Measurements from ENCODE around the gene CD200R1.

CD200R1 gene

GRCh38 chr3:112976953-112977352 lies 2.0 kb upstream of the CD200R1 start:
- no peak overlapping the region for H3K4me3 ChIP-seq (replicated peaks in 1 of 2; ENCODE audit: low read depth in 2 of 2, low read length in 2 of 2)
- DNase-seq (ENCODE audit: low read depth in 2 of 2): no peak
- no peak for TF ChIP-seq CTCF (IDR thresholded peaks at IDR 0.05; ENCODE audit: low read depth, low read length)

DNA sequence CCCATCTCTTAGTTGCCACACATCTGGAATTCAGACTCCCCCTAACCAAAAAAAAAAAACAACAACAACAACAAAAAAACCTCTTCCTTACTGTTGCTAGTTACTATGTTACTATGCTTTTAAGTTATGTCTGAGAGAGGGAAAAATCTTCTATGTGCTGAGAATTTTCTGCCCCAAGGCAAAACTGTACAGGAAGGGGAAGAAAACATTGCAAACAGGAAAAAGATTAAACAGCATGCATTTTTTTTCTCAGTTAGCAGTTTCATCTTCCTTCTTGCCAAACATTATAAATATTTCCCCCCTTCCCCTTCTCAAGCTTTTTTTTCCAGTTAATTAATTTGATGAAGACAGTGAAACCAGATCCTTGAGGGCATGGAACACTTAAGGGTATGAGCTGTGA lies 1.1 kb upstream of the CD200R1 start:
- H3K4me3 ChIP-seq (replicated peaks in 1 of 2; ENCODE audit: low read depth in 2 of 2, low read length in 2 of 2): no peak overlapping the region
- no peak for DNase-seq (ENCODE audit: low read depth in 2 of 2)
- TF ChIP-seq CTCF (IDR thresholded peaks at IDR 0.05; ENCODE audit: low read depth, low read length): no peak

DNA sequence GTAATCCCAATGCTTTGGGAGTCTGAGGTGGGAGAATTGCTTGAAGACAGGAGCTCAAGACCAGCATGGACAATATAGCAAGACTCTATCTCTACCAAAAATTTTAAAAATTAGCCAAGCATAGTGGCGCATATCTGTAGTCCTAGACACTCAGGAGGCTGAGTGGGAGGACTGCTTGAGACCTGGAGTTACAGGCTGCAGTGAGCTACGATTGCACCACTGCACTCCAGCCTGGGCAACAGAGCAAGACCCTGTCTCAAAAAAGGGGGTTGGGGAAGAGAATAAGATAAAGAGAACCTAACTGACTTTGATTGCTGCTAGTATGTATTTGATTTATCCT lies 755 bp downstream of the CD200R1 start:
- H3K4me3 ChIP-seq (replicated peaks in 1 of 2; ENCODE audit: low read depth in 2 of 2, low read length in 2 of 2): no peak overlapping the region
- TF ChIP-seq CTCF (IDR thresholded peaks at IDR 0.05; ENCODE audit: low read depth, low read length): no peak
- no peak for DNase-seq (ENCODE audit: low read depth in 2 of 2)

DNA sequence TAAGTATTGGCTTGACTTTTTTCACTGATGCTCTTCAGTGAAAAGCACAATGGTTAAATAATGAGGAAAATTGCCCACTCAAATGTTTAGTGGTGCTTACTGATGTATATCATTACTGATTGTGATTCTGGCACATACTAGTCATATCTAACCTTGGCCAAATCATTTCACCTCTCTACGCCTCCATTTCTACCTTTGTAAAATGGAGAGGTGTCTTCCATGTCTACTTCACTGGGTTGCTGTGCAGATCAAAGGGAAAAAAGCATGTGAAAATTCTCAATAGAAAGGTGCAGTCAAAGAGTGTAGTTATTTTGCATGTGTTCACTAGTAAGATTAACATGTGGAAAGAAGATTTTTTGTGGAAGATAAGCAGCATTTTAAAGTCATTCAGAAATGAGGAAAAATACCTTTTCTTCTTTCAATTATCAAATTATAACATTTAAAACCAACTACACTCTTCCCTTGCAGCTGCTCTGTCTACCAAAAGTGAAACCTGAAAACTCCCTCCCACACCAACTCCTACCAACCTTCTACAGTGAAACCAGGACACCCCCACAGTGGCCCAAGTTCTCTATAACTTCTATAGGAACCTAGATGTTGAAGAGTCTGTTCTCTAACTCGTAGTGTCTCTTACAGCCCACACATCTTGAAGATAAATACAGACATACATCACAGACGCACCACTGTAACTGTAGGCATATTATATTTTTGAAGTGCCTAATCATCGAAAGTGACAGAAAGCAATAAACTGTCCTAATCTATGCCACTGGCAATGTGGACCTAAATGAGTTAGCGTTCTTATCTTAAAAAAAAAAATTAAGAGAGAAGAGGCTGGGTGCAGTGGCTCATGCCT lies 1.4 kb downstream of the CD200R1 start:
- no peak overlapping the region for H3K4me3 ChIP-seq (replicated peaks in 1 of 2; ENCODE audit: low read depth in 2 of 2, low read length in 2 of 2)
- no peak for DNase-seq (ENCODE audit: low read depth in 2 of 2)
- no peak for TF ChIP-seq CTCF (IDR thresholded peaks at IDR 0.05; ENCODE audit: low read depth, low read length)

DNA sequence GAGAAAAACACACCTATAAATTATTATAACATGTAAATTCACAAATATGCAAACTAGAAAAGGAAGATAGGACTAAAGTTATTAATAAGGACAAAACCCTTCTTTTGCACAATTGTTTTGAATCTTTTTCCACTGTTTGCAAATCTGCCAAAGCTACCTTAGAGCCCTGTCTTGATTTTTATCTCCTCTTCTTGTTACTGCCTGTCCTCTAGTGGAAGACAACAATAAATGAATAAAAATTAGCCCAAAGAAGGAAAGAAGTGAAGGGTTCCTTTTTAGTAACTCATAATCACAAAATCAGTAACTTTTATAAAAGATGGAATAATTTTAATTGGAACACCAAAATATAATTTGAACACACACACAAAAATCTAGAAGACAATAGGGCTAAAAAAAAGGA lies 2.7 kb downstream of the CD200R1 start:
- no peak overlapping the region for H3K4me3 ChIP-seq (replicated peaks in 1 of 2; ENCODE audit: low read depth in 2 of 2, low read length in 2 of 2)
- TF ChIP-seq CTCF (IDR thresholded peaks at IDR 0.05; ENCODE audit: low read depth, low read length): no peak
- no peak for DNase-seq (ENCODE audit: low read depth in 2 of 2)

DNA sequence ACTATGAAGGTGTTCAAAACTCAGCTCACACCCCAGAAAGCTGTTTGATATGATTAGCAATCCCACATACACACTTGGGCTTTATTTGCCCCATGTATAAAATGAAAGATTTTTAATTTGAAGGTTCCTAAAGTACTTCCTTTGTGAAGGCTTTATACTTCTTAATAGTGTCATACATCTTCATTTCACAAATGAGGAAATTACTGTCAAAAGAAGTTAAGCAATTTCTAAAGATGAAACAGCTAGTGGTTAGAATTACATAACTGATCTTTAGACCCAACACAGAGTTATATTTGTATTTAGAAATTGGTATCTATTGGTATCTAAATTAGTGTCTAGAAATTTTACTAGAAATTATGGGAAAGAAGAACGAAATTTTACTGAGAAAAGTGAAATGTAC lies 7.1 kb downstream of the CD200R1 start:
- no peak for TF ChIP-seq CTCF (IDR thresholded peaks at IDR 0.05; ENCODE audit: low read depth, low read length)
- DNase-seq (ENCODE audit: low read depth in 2 of 2): no peak
- H3K4me3 ChIP-seq (replicated peaks in 1 of 2; ENCODE audit: low read depth in 2 of 2, low read length in 2 of 2): no peak overlapping the region

- no peak for TF ChIP-seq CTCF (IDR thresholded peaks at IDR 0.05; ENCODE audit: low read depth, low read length)
- H3K4me3 ChIP-seq (replicated peaks in 1 of 2; ENCODE audit: low read depth in 2 of 2, low read length in 2 of 2): no peak overlapping the region
- no peak for DNase-seq (ENCODE audit: low read depth in 2 of 2)
Measured at GRCh38 chr3:112967425-112967824, 7.5 kb downstream of the CD200R1 start.

Data from cardiac fibroblast (primary cell).